ENCODE results near the gene PPP2R2D.

PPP2R2D gene

DNA sequence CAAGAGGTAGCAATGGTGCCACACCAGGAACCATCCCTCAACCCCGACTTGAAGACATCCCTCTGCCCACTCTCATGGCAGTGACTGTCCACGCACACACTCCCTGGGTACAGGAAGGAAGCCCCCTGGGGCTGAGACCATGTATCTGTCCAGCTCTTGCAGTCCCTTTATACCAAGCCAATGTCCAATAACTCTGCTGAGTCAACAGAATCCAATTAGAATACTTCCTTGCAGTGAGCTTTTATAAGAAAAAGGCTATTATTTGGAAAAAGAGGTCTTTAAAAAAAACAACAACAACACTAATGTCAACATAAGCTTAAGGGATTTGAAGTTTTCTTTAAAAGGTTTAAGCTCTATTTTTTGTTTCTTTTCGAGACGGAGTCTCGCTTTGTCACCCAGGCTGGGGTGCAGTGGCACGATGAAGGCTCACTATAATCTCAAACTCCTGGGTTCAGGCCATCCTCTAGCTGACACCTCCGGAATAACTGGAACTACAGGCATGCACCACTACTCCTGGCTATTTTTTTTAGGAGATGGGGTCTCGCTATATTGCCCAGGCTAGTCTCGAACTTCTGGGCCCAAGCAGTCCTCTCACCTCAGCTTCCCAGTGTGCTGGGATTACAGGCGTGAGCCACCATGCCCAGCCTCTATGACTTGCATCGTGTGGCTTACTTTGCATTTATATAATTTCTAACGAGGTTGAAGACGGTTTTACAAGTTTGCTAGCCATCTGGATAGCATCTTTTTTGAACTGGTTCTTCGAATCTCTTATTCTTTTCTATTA lies 73.4 kb downstream of the PPP2R2D start:
- TF ChIP-seq, protein P1, sequence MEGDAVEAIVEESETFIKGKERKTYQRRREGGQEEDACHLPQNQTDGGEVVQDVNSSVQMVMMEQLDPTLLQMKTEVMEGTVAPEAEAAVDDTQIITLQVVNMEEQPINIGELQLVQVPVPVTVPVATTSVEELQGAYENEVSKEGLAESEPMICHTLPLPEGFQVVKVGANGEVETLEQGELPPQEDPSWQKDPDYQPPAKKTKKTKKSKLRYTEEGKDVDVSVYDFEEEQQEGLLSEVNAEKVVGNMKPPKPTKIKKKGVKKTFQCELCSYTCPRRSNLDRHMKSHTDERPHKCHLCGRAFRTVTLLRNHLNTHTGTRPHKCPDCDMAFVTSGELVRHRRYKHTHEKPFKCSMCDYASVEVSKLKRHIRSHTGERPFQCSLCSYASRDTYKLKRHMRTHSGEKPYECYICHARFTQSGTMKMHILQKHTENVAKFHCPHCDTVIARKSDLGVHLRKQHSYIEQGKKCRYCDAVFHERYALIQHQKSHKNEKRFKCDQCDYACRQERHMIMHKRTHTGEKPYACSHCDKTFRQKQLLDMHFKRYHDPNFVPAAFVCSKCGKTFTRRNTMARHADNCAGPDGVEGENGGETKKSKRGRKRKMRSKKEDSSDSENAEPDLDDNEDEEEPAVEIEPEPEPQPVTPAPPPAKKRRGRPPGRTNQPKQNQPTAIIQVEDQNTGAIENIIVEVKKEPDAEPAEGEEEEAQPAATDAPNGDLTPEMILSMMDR (IDR thresholded peaks at IDR 0.05; ENCODE audit: low read length, missing control alignments) = no peak
- no peak overlapping the region for H3K4me3 ChIP-seq (replicated peaks; ENCODE audit: low read depth, low read length)
- DNase-seq (ENCODE audit: low read depth) = no peak

DNA sequence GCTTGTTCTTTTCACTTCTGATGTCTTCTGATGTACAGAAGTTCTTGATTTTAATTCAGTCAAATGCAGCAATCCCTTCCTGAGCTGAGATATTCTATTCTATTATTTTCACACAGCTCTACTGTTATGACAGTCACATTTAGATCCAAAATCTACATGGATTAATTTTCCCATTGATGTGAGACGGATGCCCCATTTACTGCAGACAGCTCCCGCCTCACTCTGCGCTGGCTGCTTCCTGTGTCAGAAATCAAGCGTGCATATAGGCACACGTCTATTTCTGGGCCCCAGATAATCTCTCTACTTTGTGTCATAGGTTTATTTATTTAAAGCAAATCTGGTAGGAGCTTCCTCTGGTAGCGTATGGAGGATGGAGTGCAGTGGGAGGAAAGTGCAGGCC lies 74.2 kb downstream of the PPP2R2D start:
- no peak overlapping the region for H3K4me3 ChIP-seq (replicated peaks; ENCODE audit: low read depth, low read length)
- no peak for DNase-seq (ENCODE audit: low read depth)
- TF ChIP-seq, protein P1 (IDR thresholded peaks at IDR 0.05; ENCODE audit: low read length, missing control alignments) = no peak

DNA sequence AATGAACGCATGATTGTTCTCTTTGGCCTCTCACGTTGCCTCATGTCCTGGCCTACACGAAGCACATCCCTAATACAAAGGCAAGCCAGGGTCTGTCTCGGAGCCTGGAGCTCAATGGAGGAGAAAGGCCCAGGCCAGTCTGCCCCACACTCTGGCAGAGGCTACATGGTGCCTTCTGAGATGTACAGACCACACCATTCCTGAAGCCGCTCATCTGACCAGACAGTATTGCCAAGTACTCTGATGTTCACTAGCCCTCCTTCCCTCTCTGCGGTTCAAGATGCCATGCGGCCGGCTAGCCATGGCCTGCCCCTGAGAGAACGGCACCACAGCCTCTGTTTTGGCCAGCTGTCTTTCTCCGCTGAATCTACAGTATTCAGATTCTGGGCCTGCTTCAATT lies 75.0 kb downstream of the PPP2R2D start:
- DNase-seq (ENCODE audit: low read depth) = no peak
- H3K4me3 ChIP-seq (replicated peaks; ENCODE audit: low read depth, low read length) = no peak overlapping the region
- TF ChIP-seq, protein P1 (IDR thresholded peaks at IDR 0.05; ENCODE audit: low read length, missing control alignments) = no peak

DNA sequence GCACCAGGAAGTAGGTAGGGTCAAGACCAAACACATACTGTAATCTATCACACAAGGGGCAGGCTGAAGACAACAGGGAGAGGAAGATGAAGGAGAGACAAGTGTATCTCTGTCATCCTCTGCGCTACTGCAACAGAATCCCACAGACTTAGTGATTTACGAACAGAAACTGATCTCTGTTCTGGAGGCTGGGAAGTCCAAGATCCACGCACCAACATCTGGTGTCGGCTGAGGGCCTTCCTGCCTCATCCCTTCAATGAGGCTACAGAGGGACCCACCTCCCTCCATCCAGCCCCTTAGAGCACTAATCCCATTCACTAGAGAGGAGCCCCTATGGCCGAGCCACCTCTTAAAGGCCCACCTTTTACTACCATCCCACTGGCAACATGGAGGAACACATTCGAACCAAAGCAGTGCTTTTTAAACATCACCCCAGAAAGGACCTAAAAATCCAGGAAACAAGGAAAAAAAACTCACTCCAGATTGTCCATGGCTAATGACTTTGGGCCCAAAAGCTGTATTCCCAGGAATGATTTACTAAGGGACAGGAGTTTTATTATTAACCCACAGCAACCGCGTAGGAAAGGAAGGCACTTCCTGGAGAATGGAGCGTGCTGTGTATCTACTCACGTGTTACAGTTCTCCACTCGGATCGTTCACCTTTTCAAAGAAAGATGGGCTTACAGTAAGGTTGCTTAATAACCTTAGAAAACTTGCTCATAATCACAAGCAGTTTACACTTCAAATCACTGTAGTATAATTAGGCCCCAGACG lies 76.7 kb downstream of the PPP2R2D start:
- TF ChIP-seq, protein P1 (IDR thresholded peaks at IDR 0.05; ENCODE audit: low read length, missing control alignments) = no peak
- H3K4me3 ChIP-seq (replicated peaks; ENCODE audit: low read depth, low read length) = no peak overlapping the region
- DNase-seq (ENCODE audit: low read depth) = no peak

DNA sequence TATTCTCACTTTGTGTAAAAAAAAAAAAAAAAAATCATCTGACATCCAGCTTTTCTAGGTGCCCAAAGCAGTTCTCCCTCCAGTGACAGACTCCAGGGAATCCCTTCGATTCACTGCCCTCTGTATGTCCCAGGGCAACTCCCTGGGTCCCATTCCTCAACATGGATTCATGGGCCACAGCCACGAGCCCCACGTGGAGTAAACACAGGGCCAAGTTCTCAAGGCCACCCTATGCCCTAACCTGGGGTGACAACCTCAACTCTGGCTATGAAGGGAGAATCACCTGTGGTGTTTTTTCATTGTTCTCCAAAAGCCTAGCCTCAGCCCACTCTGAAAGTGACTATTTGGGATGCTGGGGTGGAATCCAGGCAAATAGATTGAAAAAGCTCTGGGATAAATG lies 77.6 kb downstream of the PPP2R2D start:
- H3K4me3 ChIP-seq (replicated peaks; ENCODE audit: low read depth, low read length) = no peak overlapping the region

DNA sequence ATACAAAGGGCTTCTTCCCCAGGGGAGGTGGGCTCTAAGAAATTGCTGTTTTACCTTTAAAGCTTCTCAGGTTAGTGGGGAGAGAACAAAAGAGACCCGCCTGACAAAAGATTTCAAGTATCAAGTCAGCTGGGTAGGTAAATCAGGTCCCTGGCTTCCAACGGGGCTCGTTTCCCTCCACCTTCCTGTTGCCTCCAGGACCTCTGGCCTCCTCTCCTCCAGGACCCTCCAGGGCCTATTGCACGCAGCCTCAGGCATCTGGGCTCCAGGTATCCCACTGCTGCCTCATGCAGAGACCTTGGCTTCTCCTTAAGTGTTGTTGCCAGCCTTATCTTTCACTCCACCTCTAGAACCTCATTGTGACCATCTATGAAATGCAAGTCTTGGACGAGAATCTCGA lies 78.0 kb downstream of the PPP2R2D start:
- DNase-seq (ENCODE audit: low read depth) = no peak
- TF ChIP-seq, protein P1 (IDR thresholded peaks at IDR 0.05; ENCODE audit: low read length, missing control alignments) = no peak
- H3K4me3 ChIP-seq (replicated peaks; ENCODE audit: low read depth, low read length) = no peak overlapping the region

More for the DNA sequence above, 77.6 kb downstream of the PPP2R2D start:
- TF ChIP-seq, protein P1 (IDR thresholded peaks at IDR 0.05; ENCODE audit: low read length, missing control alignments) = no peak
- DNase-seq (ENCODE audit: low read depth) = no peak

Measured in fibroblast of pulmonary artery (primary cell).